ENCODE data around the gene SCN1A.

The SCN1A gene

GRCh38 chr2:166082736-166083135 lies 45.1 kb downstream of the SCN1A start:
- no peak for DNase-seq

GRCh38 chr2:166081852-166082251 lies 46.0 kb downstream of the SCN1A start:
- Histone ChIP-seq H3K36me3 (no peaks in the 10 kb centered on the region), H3K4me1 (no peaks in the 10 kb centered on the region), H3K9me3 (no peaks in the 10 kb centered on the region), H3K4me3 (ENCODE audit: low read depth, low read length) (no peak overlapping the region), H3K27me3 (no peaks in the 10 kb centered on the region)
- no peak for TF ChIP-seq CTCF (IDR thresholded peaks at IDR 0.05; ENCODE audit: low read depth, low read length)
- DNase-seq, result no peak

More at GRCh38 chr2:166082736-166083135, 45.1 kb downstream of the SCN1A start:
- Histone ChIP-seq H3K27me3 (no peaks in the 10 kb centered on the region), H3K4me1 (no peaks in the 10 kb centered on the region), H3K4me3 (ENCODE audit: low read depth, low read length) (no peak overlapping the region), H3K9me3 (no peaks in the 10 kb centered on the region), H3K36me3 (no peaks in the 10 kb centered on the region)
- no peak for TF ChIP-seq CTCF (IDR thresholded peaks at IDR 0.05; ENCODE audit: low read depth, low read length)

- H3K4me3 ChIP-seq (ENCODE audit: low read depth, low read length), result no peak overlapping the region
- DNase-seq, result no peak
- no peaks in the 10 kb centered on the region for H3K36me3 ChIP-seq
- H3K27me3 ChIP-seq, result no peaks in the 10 kb centered on the region
- H3K9me3 ChIP-seq, result no peaks in the 10 kb centered on the region
- no peaks in the 10 kb centered on the region for H3K4me1 ChIP-seq
- no peak for TF ChIP-seq CTCF (IDR thresholded peaks at IDR 0.05; ENCODE audit: low read depth, low read length)
Observed at GRCh38 chr2:166081131-166081632, 46.6 kb downstream of the SCN1A start.

GRCh38 chr2:166074430-166074829 lies 53.4 kb downstream of the SCN1A start:
- DNase-seq, result peak; percentile 54
- Histone ChIP-seq H3K4me1 (peaks cover 9% of the 10 kb centered on the region; the same call in 1 of the 2 replicates), H3K9me3 (no peaks in the 10 kb centered on the region), H3K27me3 (no peaks in the 10 kb centered on the region), H3K4me3 (ENCODE audit: low read depth, low read length) (no peak overlapping the region), H3K36me3 (no peaks in the 10 kb centered on the region)
- no peak for TF ChIP-seq CTCF (IDR thresholded peaks at IDR 0.05; ENCODE audit: low read depth, low read length)

GRCh38 chr2:166074011-166074410 lies 53.8 kb downstream of the SCN1A start:
- TF ChIP-seq CTCF (IDR thresholded peaks at IDR 0.05; ENCODE audit: low read depth, low read length), result no peak
- no peaks in the 10 kb centered on the region for H3K9me3 ChIP-seq
- H3K27me3 ChIP-seq, result no peaks in the 10 kb centered on the region
- H3K4me1 ChIP-seq, result peaks cover 10% of the 10 kb centered on the region; the same call in 1 of the 2 replicates
- H3K36me3 ChIP-seq, result no peaks in the 10 kb centered on the region
- no peak overlapping the region for H3K4me3 ChIP-seq (ENCODE audit: low read depth, low read length)
- DNase-seq, result no peak

- H3K36me3 ChIP-seq, result no peaks in the 10 kb centered on the region
- H3K4me3 ChIP-seq (ENCODE audit: low read depth, low read length), result no peak overlapping the region
- TF ChIP-seq CTCF (IDR thresholded peaks at IDR 0.05; ENCODE audit: low read depth, low read length), result no peak
- no peak for DNase-seq
- H3K9me3 ChIP-seq, result no peaks in the 10 kb centered on the region
- H3K27me3 ChIP-seq, result no peaks in the 10 kb centered on the region
- peaks cover 10% of the 10 kb centered on the region; the same call in 1 of the 2 replicates for H3K4me1 ChIP-seq
Observed at GRCh38 chr2:166070231-166070630, 57.6 kb downstream of the SCN1A start.
